ENCODE data around the gene PRELID3B.
"Not testable (repeated sequence)": the region's sequence is repeated elsewhere in the genome, so short reads cannot be mapped to it uniquely, and the experiment has no call there.

PRELID3B gene

DNA sequence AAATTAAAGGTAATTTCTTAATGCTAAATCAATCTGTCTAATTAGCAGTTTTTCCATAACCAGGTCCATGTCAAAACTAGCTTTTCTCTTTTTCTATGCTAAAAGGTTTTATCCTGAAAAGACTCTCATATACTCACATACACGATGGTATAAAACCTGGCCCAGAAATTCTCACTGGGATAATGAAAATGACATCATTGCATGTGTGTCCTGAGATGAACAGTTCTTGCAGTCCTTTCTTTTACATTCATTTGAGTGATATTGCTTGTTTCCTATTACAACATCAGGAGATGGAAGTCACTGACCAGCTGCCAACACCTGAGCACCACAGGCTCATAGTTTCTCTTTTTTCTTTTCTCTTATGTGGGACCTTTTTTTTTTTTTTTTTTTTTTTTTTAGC, 7.9 kb upstream of the PRELID3B start:
- no peak for DNase-seq (ENCODE audit: low read depth in 2 of 2)

DNA sequence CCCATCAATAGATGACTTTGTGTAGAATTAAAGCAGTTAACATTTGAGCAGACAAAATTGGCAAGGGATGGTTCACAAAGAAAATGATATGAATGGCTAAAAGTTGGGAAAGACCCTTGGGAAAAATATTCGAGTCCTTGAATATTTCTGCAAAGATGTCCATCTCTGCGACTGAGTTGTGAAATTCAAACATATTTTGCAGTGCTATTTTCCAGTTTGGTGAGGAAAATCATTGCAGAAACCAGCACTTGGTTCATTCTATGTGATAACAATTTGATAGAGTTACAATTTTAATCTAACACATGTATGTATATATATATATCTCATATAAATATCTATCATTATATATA, 6.1 kb upstream of the PRELID3B start:
- DNase-seq (ENCODE audit: low read depth in 2 of 2), result no peak

DNA sequence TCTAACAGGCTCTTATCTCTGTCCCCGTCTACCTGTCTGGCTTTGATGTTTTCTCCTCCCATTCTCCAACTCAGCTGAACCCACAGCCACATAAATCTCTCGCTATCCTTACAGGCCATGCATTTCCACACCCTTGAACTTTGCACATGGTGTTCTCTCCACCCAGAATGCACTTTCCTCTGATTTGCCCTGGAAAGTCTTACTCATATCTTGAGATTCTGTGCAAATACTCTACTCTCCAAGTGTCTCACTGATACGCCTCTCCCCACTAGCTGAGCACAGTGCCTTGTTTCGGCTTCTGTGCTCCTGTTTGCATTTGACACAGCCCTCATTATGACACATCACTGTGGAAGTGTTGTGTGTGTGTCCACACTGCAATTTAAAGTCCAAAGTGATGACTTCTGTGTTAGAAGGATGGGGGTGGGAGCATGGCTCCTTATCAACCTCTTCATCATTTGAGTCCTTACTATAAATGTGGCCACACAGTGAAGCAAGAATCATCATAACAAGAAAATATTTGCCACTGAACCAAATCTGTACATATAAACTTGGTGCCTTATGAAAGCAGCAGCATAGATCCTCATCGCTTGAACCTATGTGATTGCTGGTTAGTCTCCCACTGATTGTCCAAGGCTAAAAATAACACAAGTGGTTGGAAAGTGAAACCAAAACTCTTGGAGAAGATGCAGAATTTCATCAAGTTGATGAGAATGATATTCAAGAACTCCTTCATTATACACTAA, 5.5 kb upstream of the PRELID3B start:
- no peak for DNase-seq (ENCODE audit: low read depth in 2 of 2)

DNA sequence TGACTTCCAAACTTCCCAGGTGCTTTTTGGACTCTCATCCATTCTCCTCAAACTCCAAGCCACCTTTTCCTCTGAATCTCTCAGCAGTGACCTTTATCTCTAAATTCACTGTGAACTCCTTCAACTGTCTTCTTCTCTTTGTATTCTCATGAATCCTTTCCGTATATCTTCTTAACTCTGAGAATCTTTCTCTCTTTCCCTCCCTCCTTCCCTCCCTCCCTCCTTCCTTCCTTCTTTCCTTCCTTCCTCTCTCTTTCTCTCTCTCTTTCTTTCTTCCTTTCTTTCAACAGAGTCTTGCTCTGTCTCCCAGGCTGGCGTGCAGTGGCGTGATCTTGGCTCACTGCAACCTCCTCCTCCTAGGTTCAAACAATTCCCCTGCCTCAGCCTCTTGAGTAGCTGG, 4.3 kb upstream of the PRELID3B start:
- no peak for DNase-seq (ENCODE audit: low read depth in 2 of 2)

DNA sequence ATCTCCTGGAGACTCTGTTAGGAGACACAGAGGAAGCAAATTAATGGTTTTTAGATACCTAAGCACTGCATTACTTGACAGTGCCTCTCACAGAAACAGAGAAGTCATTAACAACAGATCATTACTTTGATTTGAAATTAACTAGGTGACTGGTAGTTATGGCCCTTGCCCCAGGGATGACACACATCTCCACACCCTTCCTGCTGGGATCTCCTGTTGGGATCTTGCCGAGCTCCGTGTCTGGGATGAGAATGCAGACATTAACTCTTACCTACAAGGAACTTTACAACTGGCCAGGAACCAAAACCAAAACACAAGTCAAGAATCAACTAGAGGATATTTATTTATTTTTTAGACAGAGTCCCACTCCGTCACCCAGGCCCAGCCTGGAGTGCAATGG, 2.2 kb upstream of the PRELID3B start:
- no peak for DNase-seq (ENCODE audit: low read depth in 2 of 2)

DNA sequence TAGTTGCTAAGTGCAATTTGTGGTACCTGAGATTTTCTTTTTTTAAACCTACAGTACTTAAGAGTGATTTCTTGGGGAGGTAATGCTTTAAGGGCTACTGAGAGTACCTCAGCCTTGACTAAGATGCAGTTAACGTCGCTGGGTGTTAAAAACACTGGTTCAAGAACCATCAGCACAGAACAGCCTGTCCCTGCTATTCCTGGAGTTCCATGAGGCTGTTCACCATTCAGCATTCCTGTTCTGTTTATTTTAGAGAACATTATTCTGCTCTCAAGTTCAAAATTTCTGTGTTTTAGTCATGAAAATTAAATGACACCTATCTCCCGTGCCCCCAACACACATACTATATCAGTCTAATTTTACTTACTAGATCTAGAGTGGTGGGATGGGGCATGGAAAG, 1.7 kb upstream of the PRELID3B start:
- DNase-seq (ENCODE audit: low read depth in 2 of 2), result no peak

DNA sequence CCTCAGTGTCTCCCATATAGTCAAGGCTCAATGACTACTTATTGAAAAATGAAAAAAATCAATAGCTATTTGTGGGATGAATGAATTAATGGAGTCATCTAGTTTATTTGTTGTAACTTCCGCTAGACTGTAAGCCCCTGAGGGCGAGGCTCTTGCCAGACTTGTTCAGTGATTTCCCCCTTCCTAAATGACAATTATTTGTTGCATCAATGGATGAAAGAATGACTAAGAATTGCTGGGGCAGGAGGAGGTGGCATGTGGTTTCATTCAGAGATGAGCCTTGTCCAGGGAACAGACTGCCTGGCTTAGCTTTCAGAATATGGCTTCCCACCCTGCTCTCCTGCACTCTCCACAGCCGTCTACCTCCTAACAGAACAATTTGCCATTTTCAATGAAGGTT, 1.1 kb upstream of the PRELID3B start:
- DNase-seq (ENCODE audit: low read depth in 2 of 2), result no peak

DNA sequence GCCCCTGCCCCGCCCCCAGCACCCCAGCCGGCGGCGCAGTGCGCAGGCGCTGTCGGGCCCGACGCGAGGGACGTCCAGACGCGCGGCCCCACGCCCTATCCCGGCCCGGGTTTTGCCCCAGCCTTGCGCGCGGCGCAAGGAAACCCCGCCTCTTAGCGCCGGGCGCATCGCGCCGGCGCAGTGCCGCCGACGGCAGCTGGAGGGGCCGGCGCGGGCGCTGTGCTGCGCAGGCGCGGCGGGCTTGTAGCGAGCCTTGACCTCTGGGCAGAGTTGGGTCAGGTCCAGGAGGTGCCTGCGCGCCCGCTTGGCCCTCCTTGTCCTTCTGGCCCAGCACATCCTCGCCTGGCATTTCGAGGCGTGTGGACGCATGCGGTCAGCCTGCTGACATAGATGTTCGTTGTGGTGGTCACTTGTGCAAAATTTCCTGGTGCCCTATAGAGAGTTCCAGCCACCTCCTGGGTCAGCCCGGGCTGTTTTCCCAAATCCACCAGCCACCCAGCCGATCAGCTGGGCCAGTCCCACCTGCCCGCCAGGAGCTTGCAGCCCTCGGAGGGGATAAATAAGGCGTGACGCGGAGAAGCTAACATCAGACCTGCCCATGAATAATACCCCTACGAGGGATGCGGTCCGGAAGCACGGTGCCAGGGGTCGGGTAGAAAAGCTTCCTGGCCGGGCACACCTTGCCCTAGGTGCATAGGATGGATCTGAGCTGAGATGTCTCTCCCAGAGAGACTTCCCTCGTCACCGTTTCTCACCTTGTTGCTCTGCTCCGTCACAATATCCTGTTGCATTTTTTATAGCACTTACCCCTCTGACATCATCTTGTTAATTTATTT, 428 bp upstream of the PRELID3B start:
- peak; percentile 89 to 92 for DNase-seq (ENCODE audit: low read depth in 2 of 2)

DNA sequence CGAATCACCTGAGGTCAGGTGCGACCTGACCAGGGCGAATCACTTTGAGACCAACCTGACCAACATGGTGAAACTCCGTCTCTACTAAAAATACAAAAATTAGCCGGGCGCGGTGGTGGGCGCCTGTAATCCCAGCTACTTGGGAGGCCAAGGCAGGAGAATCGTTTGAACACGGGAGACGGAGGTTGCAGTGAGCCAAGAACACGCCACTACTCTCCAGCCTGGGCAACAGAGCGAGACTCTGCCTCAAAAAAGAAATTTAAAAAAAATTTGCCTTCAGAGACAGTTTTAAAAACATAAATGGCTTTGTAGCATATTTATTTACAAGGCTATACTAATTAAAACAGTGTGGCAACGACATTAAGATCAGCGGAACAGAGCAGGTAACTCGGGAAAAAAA, 1.1 kb downstream of the PRELID3B start:
- DNase-seq (ENCODE audit: low read depth in 2 of 2), result not testable (repeated sequence)

DNA sequence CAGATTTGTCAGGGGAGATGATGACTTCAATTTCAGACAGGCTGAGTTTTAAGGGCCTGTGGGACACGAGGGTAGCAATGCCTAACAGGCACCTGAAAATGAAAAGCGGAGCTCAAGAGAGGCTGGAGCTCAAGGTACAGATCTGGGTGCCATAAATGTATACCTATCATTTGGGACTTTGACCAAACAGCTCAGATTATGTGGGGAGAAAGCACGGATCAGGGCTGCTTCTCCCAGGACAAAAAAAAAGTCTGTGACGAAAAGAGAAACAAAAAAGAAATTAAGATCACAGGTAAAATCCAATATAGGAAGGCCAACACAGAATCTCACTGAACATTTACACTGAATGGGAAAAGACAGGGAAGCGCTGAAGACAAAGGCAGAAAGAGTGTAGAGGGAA, 1.9 kb downstream of the PRELID3B start:
- no peak for DNase-seq (ENCODE audit: low read depth in 2 of 2)

DNA sequence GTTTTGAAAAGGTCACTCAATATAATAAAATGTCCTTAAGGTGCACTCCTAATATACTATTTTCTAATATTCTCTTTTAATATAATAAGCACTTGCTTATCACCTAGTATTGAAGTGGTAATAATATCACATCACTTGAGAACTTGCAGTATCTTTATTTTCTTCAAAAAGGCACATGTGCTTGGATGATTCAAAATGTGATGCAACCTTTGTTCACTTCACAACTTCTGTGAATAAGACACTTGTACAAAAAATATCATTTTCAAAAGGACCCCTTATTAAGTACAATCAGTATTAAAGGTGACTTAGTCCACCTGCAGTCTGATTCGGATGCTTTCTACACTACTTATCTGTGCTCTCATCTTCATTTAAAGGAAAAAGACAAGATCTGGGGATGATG, 3.4 kb downstream of the PRELID3B start:
- DNase-seq (ENCODE audit: low read depth in 2 of 2), result no peak

DNA sequence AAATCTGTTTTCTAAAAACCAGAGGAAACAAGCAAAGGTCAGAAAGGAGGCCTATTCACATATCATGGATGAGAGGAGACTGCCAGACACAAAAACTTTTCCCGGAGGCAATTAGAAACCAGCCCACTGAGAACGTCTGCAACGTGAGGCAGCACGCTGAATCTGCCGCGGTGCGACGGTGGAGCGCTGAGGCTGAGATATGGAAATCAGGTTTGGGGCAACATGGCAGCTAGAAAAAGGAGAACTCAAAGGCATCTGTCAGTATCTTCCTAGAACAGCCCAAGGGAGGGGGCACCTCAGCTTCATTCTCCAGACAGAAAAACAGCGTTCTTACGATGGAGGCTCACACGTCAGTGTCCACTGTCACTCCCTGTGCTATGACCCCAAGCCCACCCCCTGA, 5.2 kb downstream of the PRELID3B start:
- no peak for DNase-seq (ENCODE audit: low read depth in 2 of 2)

DNA sequence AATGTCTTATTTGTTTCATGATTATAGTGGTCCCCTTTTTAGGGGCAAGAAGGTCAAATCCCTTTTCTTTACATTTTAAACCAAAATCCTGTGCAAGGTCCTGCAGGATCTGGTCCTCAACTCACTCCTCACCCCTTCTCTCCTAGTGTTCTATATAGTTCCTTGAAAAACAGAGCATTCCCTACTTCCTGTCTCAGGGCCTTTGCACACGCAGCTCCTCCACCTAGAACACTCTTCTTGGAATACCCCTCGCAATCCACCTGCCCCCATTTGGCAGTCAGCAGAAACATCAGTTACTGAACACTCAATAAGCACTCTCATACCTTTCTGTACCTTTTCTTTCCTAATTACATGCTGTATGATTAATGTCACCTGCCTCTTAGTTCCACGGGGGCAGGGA, 7.2 kb downstream of the PRELID3B start:
- DNase-seq (ENCODE audit: low read depth in 2 of 2), result no peak

DNA sequence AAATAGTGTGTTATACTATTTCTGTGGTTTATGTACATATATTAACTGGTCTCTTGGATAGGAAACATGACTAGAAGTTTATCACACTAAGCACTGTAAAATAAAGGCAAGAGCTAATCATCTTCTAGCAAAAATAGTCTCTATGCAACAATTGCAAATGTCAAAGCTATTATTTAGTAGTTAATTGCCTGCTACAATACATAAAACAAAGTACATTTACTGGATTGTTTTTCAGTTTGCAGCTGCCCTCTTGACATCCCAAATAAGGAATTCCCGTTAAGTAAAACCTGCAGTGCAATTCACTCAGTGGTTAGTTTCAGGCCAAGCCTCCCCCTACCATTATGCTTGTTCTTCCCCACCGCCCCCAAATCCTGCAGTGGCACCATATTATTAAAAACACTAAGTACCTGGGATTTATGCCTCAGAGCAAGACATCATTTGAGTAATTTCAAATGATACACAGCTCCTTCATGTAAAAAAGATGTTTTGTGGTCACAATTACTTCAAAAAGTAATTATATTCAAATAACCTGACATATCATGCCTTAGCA, 8.9 kb downstream of the PRELID3B start:
- DNase-seq (ENCODE audit: low read depth in 2 of 2), result no peak

DNA sequence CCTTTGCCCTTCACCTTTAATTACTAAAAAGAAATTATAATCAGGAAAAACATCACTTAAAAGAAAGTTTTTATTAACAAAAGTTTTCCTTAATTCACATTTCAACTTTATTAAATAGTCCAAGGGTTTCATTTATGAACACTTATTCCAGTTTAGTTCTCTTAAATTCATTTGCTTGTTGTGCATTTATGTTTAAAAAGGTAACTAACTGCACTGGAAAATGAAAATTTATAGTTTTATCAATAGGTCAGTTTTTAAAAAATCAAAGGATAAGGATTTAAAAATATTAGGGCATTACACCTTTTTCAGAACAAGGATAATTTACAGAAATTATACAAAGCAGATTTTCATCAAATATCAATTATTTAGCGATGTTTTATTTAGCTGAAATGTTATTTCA, 9.5 kb downstream of the PRELID3B start:
- no peak for DNase-seq (ENCODE audit: low read depth in 2 of 2)

DNA sequence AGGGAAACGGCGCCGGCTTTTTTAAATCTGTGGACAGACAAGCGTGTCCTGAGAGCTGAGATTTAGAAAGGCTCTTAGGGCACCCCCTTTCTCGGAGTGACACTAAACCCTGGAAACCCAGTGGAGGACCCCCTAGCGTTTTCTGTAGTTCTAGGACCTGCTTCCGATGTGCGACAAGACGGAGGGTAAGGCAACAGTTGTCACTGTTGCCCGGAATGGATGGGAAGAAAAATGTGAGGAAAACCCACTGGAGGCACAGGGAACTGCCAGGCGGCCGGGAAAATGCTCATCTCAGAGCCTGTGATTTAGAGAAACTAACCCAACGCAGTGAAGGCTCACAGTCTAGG, 9.9 kb downstream of the PRELID3B start:
- DNase-seq (ENCODE audit: low read depth in 2 of 2), result no peak

DNA sequence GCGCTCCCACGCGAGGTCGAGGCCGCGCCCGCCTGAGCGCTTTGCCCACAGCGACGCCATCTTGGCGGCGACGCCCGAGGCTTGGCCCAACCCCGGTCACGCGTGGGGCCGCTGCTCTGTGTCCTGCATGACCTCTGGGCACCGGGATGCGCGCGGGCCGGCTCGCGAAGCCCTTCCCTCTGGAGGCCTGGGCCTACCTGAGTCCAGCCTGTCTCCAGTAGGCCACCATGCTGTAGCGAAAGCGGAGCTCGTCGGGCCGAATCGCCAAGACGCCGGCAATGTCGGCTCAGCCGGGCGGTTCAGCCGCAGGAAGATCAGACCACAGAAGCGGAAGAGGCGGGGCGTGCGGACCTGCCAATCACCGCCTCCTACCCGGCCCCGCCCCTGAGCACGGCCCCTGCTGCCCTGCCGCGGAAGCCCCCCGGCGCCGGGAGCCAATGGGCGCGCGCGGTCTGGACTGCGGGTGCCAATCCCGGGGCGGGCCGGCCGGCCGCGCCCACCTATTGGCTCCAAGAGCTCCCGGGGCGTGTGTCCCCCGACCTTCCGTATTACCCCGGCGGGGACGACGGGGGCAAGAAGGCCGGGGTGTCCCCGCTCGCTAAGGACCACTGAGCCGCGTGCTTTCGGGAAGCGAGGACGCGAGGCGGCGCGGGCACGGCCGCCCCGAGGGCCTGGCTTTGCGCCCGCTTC, 10.4 kb downstream of the PRELID3B start, which contains the start of gene ATP5F1E:
ATP5F1E (minus strand) TSS at position 313 of the 690 bp plus-strand sequence; CDS start at position 229, 84 bp downstream.
- DNase-seq (ENCODE audit: low read depth in 2 of 2), result peak; percentile 92 to 93

DNA sequence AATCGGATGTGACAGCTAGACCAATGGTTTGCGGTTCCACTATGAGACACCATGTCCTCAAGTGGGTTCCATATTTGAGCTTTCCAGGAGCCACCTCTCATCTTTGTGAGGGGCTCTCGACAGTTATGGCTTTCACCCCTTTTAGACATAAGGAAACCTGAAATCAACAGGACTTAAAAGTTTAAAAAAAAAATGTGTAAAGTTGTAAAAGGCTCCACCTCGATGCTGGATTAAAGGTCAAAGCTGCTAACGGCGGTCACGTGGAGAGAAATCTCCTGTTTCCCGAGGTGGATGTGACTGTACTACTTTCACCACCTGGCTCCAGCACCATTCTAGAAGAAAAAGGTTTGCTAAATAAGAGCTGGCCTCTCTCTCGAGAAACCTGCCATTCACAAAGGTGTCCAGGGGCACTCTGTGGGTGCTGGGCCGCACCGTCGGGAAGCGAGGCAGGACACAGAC, 11.0 kb downstream of the PRELID3B start:
- no peak for DNase-seq (ENCODE audit: low read depth in 2 of 2)

DNA sequence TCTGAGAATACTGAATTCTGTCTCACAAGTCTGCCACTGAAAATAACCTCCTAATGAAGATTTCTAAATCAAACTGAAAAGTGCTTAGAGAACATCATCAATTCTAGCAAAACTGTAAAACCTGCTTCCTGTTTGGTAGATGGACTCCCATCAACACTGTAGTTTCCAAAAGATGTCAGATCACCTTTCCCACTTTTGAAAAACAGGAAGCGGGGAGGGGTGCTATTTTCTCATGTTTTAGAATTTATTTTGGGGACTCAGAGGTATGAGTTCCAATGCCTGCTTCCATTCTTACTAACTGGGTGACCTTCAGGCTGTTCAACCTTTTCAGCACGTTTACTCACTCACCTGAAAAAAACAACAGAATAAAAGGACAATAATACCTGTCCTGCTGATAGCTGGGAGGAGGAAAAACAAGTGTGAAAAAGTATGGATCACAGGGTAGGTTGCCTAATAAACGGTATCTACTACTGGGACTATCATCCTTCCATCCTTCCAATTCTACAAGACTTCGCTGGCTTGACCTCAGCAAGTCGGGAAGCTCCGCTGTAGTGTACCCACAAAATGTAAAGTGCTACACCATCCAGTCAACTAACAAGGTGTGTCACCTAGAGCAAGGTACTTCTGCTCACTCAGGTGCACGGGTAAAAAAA, 11.5 kb downstream of the PRELID3B start:
- DNase-seq (ENCODE audit: low read depth in 2 of 2), result no peak

DNA sequence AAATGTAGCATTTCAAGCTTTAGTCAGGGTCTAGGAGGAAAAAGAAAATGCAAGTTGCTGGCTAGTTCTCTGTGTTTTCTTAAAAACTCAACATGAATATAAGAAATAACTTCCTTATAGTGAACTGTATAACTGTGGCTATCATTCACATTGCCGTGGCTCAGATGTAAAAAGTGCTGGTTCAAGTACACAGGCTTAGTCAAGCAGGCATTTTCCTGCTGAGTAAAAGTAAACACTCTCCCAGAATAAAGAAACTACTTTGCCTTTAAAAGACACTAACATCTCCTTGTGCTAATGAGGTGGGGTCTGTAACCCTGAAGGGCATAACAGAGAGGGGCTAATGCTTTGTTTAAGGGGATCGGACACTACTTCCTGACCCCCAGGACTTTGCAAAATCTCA, 13.8 kb downstream of the PRELID3B start:
- DNase-seq (ENCODE audit: low read depth in 2 of 2), result no peak

DNA sequence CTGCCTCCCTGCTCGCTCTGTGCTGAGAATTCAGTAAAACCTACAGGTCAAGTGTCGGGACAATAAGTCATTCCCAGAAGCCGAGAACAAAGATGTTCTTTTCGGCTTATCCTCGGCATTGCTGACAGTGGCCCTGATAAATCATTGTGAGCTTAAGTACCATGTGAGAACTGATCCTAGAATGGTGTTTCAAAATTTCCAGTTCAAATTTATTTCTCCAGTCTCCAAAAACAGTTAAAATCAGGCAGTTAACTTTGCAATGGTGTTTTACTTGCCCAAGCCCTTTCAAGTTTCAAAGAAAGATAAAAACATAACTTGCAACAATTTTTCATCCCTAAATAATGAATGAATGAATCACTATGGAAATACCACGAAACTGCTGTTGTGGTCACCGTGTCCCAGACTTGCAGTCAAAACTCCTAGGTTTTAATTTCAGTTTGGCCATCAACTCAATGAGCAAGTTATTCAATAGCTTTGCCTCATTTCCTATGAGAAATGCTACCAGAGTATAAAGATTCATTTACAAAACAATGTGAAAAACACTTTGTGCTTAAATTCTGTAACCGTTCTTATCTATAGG, 14.8 kb downstream of the PRELID3B start:
- DNase-seq (ENCODE audit: low read depth in 2 of 2), result no peak
